ENCODE results near the gene NAIF1. TPM values are rescaled to one million over a fixed set of nuclear protein-coding genes. Genes with fewer than 3 reads are reported as not detected.
A peak's percentile ranks its signal among the peaks of the same experiment; 100 is the strongest.

Gene NAIF1
- total RNA-seq, 1 donor from 2014 or later: 6.7 TPM

GRCh38 chr9:128070874-128071273 lies 3.8 kb upstream of the NAIF1 start:
- no peak for TF ChIP-seq CTCF (conservative IDR thresholded peaks at IDR 0.05)
- no peak for DNase-seq (ENCODE audit: extremely low spot score, unreplicated experiment)
- no peak overlapping the region for H3K27ac Mint-ChIP-seq
- H3K4me3 Mint-ChIP-seq: peak overlapping the region; percentile 23
- peaks cover 6% of the 10 kb centered on the region for H3K36me3 Mint-ChIP-seq
- no peaks in the 10 kb centered on the region for H3K27me3 Mint-ChIP-seq
- H3K4me1 Mint-ChIP-seq (ENCODE audit: unreplicated experiment): peaks cover 37% of the 10 kb centered on the region
- H3K9me3 Mint-ChIP-seq: no peaks in the 10 kb centered on the region

GRCh38 chr9:128068386-128069205 lies 1.5 kb upstream of the NAIF1 start:
- H3K36me3 Mint-ChIP-seq: peaks cover 8% of the 10 kb centered on the region
- peak overlapping the region; percentile 92 for H3K4me3 Mint-ChIP-seq
- no peak for DNase-seq (ENCODE audit: extremely low spot score, unreplicated experiment)
- no peaks in the 10 kb centered on the region for H3K9me3 Mint-ChIP-seq
- H3K27me3 Mint-ChIP-seq: no peaks in the 10 kb centered on the region
- peaks cover 44% of the 10 kb centered on the region for H3K4me1 Mint-ChIP-seq (ENCODE audit: unreplicated experiment)
- no peak for TF ChIP-seq CTCF (conservative IDR thresholded peaks at IDR 0.05)
- peak overlapping the region; percentile 85 for H3K27ac Mint-ChIP-seq

GRCh38 chr9:128067645-128068385 lies 695 bp upstream of the NAIF1 start, which contains the start of gene SLC25A25:
Gene SLC25A25, plus strand, starts transcription at chr9:128068232. Its CDS starts 88 bp downstream, at chr9:128068320.
- Mint-ChIP-seq H3K9me3 (no peaks in the 10 kb centered on the region), H3K4me3 (peak within 1 kb of the TSS; percentile 92), H3K36me3 (peaks cover 8% of the 10 kb centered on the region), H3K27me3 (no peaks in the 10 kb centered on the region), H3K4me1 (ENCODE audit: unreplicated experiment) (peaks cover 37% of the 10 kb centered on the region), H3K27ac (peak within 1 kb of the TSS; percentile 85)
- no peak for TF ChIP-seq CTCF (conservative IDR thresholded peaks at IDR 0.05)
- peak; percentile 100 for DNase-seq (ENCODE audit: extremely low spot score, unreplicated experiment)

GRCh38 chr9:128065907-128066712 lies 1.0 kb downstream of the NAIF1 start:
- no peaks in the 10 kb centered on the region for H3K9me3 Mint-ChIP-seq
- peak overlapping the region; percentile 76 for H3K4me3 Mint-ChIP-seq
- TF ChIP-seq CTCF (conservative IDR thresholded peaks at IDR 0.05): no peak
- no peaks in the 10 kb centered on the region for H3K27me3 Mint-ChIP-seq
- no peak for DNase-seq (ENCODE audit: extremely low spot score, unreplicated experiment)
- peaks cover 8% of the 10 kb centered on the region for H3K36me3 Mint-ChIP-seq
- H3K27ac Mint-ChIP-seq: no peak overlapping the region
- H3K4me1 Mint-ChIP-seq (ENCODE audit: unreplicated experiment): peaks cover 24% of the 10 kb centered on the region
